ENCODE data around the gene EIF2B1. TPM values are rescaled to one million over a fixed set of nuclear protein-coding genes. Genes with fewer than 3 reads are reported as not detected.

EIF2B1 gene
- total and polyA plus RNA-seq, 2 donors (not counting 1 experiment from before 2014, with no cell fraction given): 48.9 to 54.0 TPM

DNA sequence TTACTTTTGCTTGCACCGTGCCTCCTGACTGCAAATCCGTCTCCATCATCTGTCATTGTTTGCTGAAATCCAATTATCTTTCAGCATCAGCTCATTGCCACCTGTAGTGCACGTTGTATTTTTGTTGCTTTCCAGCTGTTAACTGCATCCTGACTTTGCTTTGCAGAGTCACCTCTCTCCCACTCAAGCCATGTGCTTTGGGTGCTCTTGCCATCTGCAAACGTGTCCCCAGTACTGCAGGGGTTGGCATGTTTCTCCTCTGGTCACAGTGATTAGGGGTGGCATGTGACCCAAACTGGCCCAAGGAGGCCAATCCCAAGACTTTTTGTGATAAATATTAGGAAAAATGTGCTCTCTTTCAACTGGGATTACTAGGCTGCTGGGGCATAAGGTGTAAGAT, 59.6 kb downstream of the EIF2B1 start:
- Mint-ChIP-seq H3K4me3 (no peak overlapping the region), H3K9me3 (ENCODE audit: insufficient read depth) (no peaks in the 10 kb centered on the region), H3K27ac (no peak overlapping the region), H3K4me1 (no peaks in the 10 kb centered on the region), H3K27me3 (peaks cover 13% of the 10 kb centered on the region)
- no peaks in the 10 kb centered on the region for H3K79me2 ChIP-seq (ENCODE audit: control insufficient read depth, insufficient read depth, low read length)
- H4K20me1 ChIP-seq (ENCODE audit: control insufficient read depth, insufficient read depth, low read length, poor library complexity, severe bottlenecking): no peaks in the 10 kb centered on the region
- no peak overlapping the region for H3K4me2 ChIP-seq (replicated peaks; ENCODE audit: low read depth, low read length, poor library complexity, severe bottlenecking)
- no peak overlapping the region for H3K9ac ChIP-seq (ENCODE audit: low read length)
- ATAC-seq (ENCODE audit: low read depth): no peak
- no peak overlapping the region for H3K4me3 ChIP-seq (ENCODE audit: control extremely low read depth in 1 of 5, extremely low read depth in 1 of 5, insufficient read depth in 1 of 5, low read depth in 2 of 5, low read length in 4 of 5)
- no peak for DNase-seq
- H3K4me1 ChIP-seq (ENCODE audit: control insufficient read depth in 2 of 2, insufficient read depth in 2 of 2, low read length in 2 of 2): no peaks in the 10 kb centered on the region
- TF ChIP-seq EZH2 (IDR thresholded peaks at IDR 0.05; ENCODE audit: borderline replicate concordance, insufficient read depth, low read depth, low read length, poor library complexity, severe bottlenecking): no peak
- TF ChIP-seq, protein P1, sequence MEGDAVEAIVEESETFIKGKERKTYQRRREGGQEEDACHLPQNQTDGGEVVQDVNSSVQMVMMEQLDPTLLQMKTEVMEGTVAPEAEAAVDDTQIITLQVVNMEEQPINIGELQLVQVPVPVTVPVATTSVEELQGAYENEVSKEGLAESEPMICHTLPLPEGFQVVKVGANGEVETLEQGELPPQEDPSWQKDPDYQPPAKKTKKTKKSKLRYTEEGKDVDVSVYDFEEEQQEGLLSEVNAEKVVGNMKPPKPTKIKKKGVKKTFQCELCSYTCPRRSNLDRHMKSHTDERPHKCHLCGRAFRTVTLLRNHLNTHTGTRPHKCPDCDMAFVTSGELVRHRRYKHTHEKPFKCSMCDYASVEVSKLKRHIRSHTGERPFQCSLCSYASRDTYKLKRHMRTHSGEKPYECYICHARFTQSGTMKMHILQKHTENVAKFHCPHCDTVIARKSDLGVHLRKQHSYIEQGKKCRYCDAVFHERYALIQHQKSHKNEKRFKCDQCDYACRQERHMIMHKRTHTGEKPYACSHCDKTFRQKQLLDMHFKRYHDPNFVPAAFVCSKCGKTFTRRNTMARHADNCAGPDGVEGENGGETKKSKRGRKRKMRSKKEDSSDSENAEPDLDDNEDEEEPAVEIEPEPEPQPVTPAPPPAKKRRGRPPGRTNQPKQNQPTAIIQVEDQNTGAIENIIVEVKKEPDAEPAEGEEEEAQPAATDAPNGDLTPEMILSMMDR (IDR thresholded peaks at IDR 0.05): no peak
- intact Hi-C loops (cut with micrococcal nuclease): no loop called here
- H3K36me3 ChIP-seq (replicated peaks in 1 of 2; ENCODE audit: control extremely low read depth in 1 of 2, control insufficient read depth in 1 of 2, extremely low read depth in 1 of 2, insufficient read depth in 2 of 2, low read length in 1 of 2): peaks cover 0 to 3% of the 10 kb centered on the region in 2 experiments
- peaks cover 0 to under 1% (median 0%) of the 10 kb centered on the region in 3 donors for H3K9me3 ChIP-seq (ENCODE audit: control extremely low read depth in 1 of 3, control insufficient read depth in 2 of 3, insufficient read depth in 1 of 3, low read length in 2 of 3)
- H3K27ac ChIP-seq (ENCODE audit: low read length in 2 of 2): no peak overlapping the region
- no peaks in the 10 kb centered on the region for H3K27me3 ChIP-seq (replicated peaks in 1 of 4; ENCODE audit: control extremely low read depth in 1 of 4, control insufficient read depth in 3 of 4, insufficient read depth in 4 of 4, low read length in 3 of 4)
- no peak overlapping the region for H2AFZ ChIP-seq (ENCODE audit: insufficient read depth, low read depth, low read length, poor library complexity, severe bottlenecking)
- POLR2A ChIA-PET: no interaction called here
- 39% methylated on average over 4 of the region's 4 CpGs for WGBS (ENCODE audit: insufficient coverage)
- CTCF ChIA-PET: interaction anchor here (0.6 kb wide), 1 partner anchor 1174 kb away, joined by 4 read pairs; no protein-coding TSS in a partner anchor

DNA sequence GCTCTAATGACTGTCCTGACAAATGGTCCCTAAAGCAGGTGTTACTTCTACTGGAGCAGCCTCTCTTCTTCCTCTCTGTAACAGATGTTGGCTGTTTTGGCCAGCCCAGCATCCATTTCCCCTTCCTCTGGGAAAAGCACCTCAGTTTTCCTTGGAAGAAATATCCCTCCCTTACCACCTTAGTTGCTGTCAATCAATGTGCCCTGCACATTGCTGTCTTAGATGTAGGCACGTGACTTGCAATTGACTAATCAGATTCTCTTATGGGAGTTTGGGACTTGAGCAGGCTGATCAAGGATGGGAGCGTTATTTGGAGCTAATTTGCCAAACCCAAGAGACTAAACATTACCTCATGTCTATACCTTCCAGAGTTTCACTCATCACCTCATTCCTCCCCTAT, 61.1 kb downstream of the EIF2B1 start:
- Histone ChIP-seq H3K4me3 (ENCODE audit: control extremely low read depth in 1 of 5, extremely low read depth in 1 of 5, insufficient read depth in 1 of 5, low read depth in 2 of 5, low read length in 4 of 5) (no peak overlapping the region), H3K27ac (ENCODE audit: low read length in 2 of 2) (no peak overlapping the region), H4K20me1 (ENCODE audit: control insufficient read depth, insufficient read depth, low read length, poor library complexity, severe bottlenecking) (no peaks in the 10 kb centered on the region), H3K4me2 (replicated peaks; ENCODE audit: low read depth, low read length, poor library complexity, severe bottlenecking) (no peak overlapping the region), H3K27me3 (replicated peaks in 1 of 4; ENCODE audit: control extremely low read depth in 1 of 4, control insufficient read depth in 3 of 4, insufficient read depth in 4 of 4, low read length in 3 of 4) (no peaks in the 10 kb centered on the region), H3K9ac (ENCODE audit: low read length) (no peak overlapping the region), H3K9me3 (ENCODE audit: control extremely low read depth in 1 of 3, control insufficient read depth in 2 of 3, insufficient read depth in 1 of 3, low read length in 2 of 3) (peaks cover 0 to 2% (median 0%) of the 10 kb centered on the region in 3 donors), H3K36me3 (replicated peaks in 1 of 2; ENCODE audit: control extremely low read depth in 1 of 2, control insufficient read depth in 1 of 2, extremely low read depth in 1 of 2, insufficient read depth in 2 of 2, low read length in 1 of 2) (peaks cover 0 to 3% of the 10 kb centered on the region in 2 experiments), H2AFZ (ENCODE audit: insufficient read depth, low read depth, low read length, poor library complexity, severe bottlenecking) (no peak overlapping the region), H3K79me2 (ENCODE audit: control insufficient read depth, insufficient read depth, low read length) (no peaks in the 10 kb centered on the region), H3K4me1 (ENCODE audit: control insufficient read depth in 2 of 2, insufficient read depth in 2 of 2, low read length in 2 of 2) (no peaks in the 10 kb centered on the region)
- 100% methylated on average over 1 of the region's 2 CpGs for WGBS (ENCODE audit: insufficient coverage)
- H3K4me3 Mint-ChIP-seq: no peak overlapping the region
- ChIA-PET CTCF (interaction anchor here (0.6 to 1.2 kb wide), 3 partner anchors 10 to 176 kb away, joined by 3 to 4 read pairs (median 3); no protein-coding TSS in a partner anchor), POLR2A (no interaction called here)
- no peak for ATAC-seq (ENCODE audit: low read depth)
- peaks cover 15% of the 10 kb centered on the region for H3K27me3 Mint-ChIP-seq
- H3K27ac Mint-ChIP-seq: no peak overlapping the region
- intact Hi-C loops (cut with micrococcal nuclease): no loop called here
- no peaks in the 10 kb centered on the region for H3K4me1 Mint-ChIP-seq
- DNase-seq: no peak
- TF ChIP-seq, protein P1 (IDR thresholded peaks at IDR 0.05): no peak
- no peak for TF ChIP-seq EZH2 (IDR thresholded peaks at IDR 0.05; ENCODE audit: borderline replicate concordance, insufficient read depth, low read depth, low read length, poor library complexity, severe bottlenecking)
- H3K9me3 Mint-ChIP-seq (ENCODE audit: insufficient read depth): no peaks in the 10 kb centered on the region
